ENCODE data around the gene ENTREP1. TPM values are rescaled to one million over a fixed set of nuclear protein-coding genes. Genes with fewer than 3 reads are reported as not detected.
"Not testable (repeated sequence)": the region's sequence is repeated elsewhere in the genome, so short reads cannot be mapped to it uniquely, and the experiment has no call there.

The ENTREP1 gene
- total RNA-seq, 2 donors from 2014 or later: not detected

- Mint-ChIP-seq H3K4me1 (ENCODE audit: low read depth) (no peaks in the 10 kb centered on the region), H3K9me3 (no peaks in the 10 kb centered on the region), H3K4me3 (no peak overlapping the region), H3K27me3 (ENCODE audit: low read depth) (peaks cover 41% of the 10 kb centered on the region), H3K36me3 (ENCODE audit: insufficient read depth in 2 of 2) (no peaks in the 10 kb centered on the region), H3K27ac (no peak overlapping the region)
- DNase-seq: no peak
- no peak for ATAC-seq (replicated peaks in 1 of 2)
Observed at GRCh38 chr9:69385581-69386033, 60.6 kb downstream of the ENTREP1 start.

GRCh38 chr9:69386651-69387050 lies 61.6 kb downstream of the ENTREP1 start:
- H3K4me3 Mint-ChIP-seq: no peak overlapping the region

GRCh38 chr9:69388596-69388995 lies 63.6 kb downstream of the ENTREP1 start:
- Mint-ChIP-seq H3K36me3 (ENCODE audit: insufficient read depth in 2 of 2) (no peaks in the 10 kb centered on the region), H3K4me1 (ENCODE audit: low read depth) (no peaks in the 10 kb centered on the region), H3K4me3 (no peak overlapping the region), H3K27ac (no peak overlapping the region), H3K9me3 (no peaks in the 10 kb centered on the region), H3K27me3 (ENCODE audit: low read depth) (peaks cover 35% of the 10 kb centered on the region)
- DNase-seq (no peak), ATAC-seq (replicated peaks in 1 of 2) (no peak)

More at GRCh38 chr9:69386651-69387050, 61.6 kb downstream of the ENTREP1 start:
- no peaks in the 10 kb centered on the region for H3K36me3 Mint-ChIP-seq (ENCODE audit: insufficient read depth in 2 of 2)
- no peaks in the 10 kb centered on the region for H3K4me1 Mint-ChIP-seq (ENCODE audit: low read depth)
- peaks cover 41% of the 10 kb centered on the region for H3K27me3 Mint-ChIP-seq (ENCODE audit: low read depth)
- DNase-seq: no peak
- no peak for ATAC-seq (replicated peaks in 1 of 2)
- no peak overlapping the region for H3K27ac Mint-ChIP-seq
- no peaks in the 10 kb centered on the region for H3K9me3 Mint-ChIP-seq

- ATAC-seq (replicated peaks in 1 of 2) (no peak), DNase-seq (no peak)
- no peaks in the 10 kb centered on the region for H3K4me1 Mint-ChIP-seq (ENCODE audit: low read depth)
- H3K9me3 Mint-ChIP-seq: no peaks in the 10 kb centered on the region
- no peaks in the 10 kb centered on the region for H3K36me3 Mint-ChIP-seq (ENCODE audit: insufficient read depth in 2 of 2)
- H3K4me3 Mint-ChIP-seq: no peak overlapping the region
- H3K27me3 Mint-ChIP-seq (ENCODE audit: low read depth): peaks cover 28% of the 10 kb centered on the region
- H3K27ac Mint-ChIP-seq: no peak overlapping the region
Observed at GRCh38 chr9:69389437-69389995, 64.5 kb downstream of the ENTREP1 start.

- ATAC-seq (replicated peaks in 1 of 2) (no peak), DNase-seq (no peak)
- no peaks in the 10 kb centered on the region for H3K36me3 Mint-ChIP-seq (ENCODE audit: insufficient read depth in 2 of 2)
- H3K4me3 Mint-ChIP-seq: no peak overlapping the region
- H3K27me3 Mint-ChIP-seq (ENCODE audit: low read depth): peaks cover 17% of the 10 kb centered on the region
- no peaks in the 10 kb centered on the region for H3K9me3 Mint-ChIP-seq
- H3K27ac Mint-ChIP-seq: no peak overlapping the region
- H3K4me1 Mint-ChIP-seq (ENCODE audit: low read depth): no peaks in the 10 kb centered on the region
Observed at GRCh38 chr9:69391487-69391886, 66.5 kb downstream of the ENTREP1 start.

- ATAC-seq (replicated peaks in 1 of 2): no peak
- Mint-ChIP-seq H3K27ac (no peak overlapping the region), H3K4me1 (ENCODE audit: low read depth) (no peaks in the 10 kb centered on the region), H3K36me3 (ENCODE audit: insufficient read depth in 2 of 2) (no peaks in the 10 kb centered on the region), H3K4me3 (no peak overlapping the region), H3K9me3 (no peaks in the 10 kb centered on the region), H3K27me3 (ENCODE audit: low read depth) (peaks cover 12% of the 10 kb centered on the region)
- DNase-seq: no peak
Observed at GRCh38 chr9:69391946-69392345, 66.9 kb downstream of the ENTREP1 start.

GRCh38 chr9:69392826-69393225 lies 67.8 kb downstream of the ENTREP1 start:
- DNase-seq (no peak), ATAC-seq (replicated peaks in 1 of 2) (no peak)
- H3K4me1 Mint-ChIP-seq (ENCODE audit: low read depth): no peaks in the 10 kb centered on the region
- H3K36me3 Mint-ChIP-seq (ENCODE audit: insufficient read depth in 2 of 2): no peaks in the 10 kb centered on the region
- no peak overlapping the region for H3K27ac Mint-ChIP-seq
- H3K4me3 Mint-ChIP-seq: no peak overlapping the region
- peaks cover 7% of the 10 kb centered on the region for H3K27me3 Mint-ChIP-seq (ENCODE audit: low read depth)
- H3K9me3 Mint-ChIP-seq: no peaks in the 10 kb centered on the region

GRCh38 chr9:69393425-69393824 lies 68.4 kb downstream of the ENTREP1 start:
- Mint-ChIP-seq H3K4me3 (no peak overlapping the region), H3K27me3 (ENCODE audit: low read depth) (peaks cover 7% of the 10 kb centered on the region), H3K4me1 (ENCODE audit: low read depth) (no peaks in the 10 kb centered on the region), H3K9me3 (no peaks in the 10 kb centered on the region), H3K27ac (no peak overlapping the region), H3K36me3 (ENCODE audit: insufficient read depth in 2 of 2) (no peaks in the 10 kb centered on the region)
- no peak for DNase-seq
- ATAC-seq (replicated peaks in 1 of 2): no peak

- Mint-ChIP-seq H3K9me3 (no peaks in the 10 kb centered on the region), H3K27me3 (ENCODE audit: low read depth) (no peaks in the 10 kb centered on the region), H3K36me3 (ENCODE audit: insufficient read depth in 2 of 2) (no peaks in the 10 kb centered on the region), H3K27ac (no peak overlapping the region), H3K4me1 (ENCODE audit: low read depth) (no peaks in the 10 kb centered on the region), H3K4me3 (no peak overlapping the region)
- DNase-seq (no peak), ATAC-seq (replicated peaks in 1 of 2) (no peak)
Observed at GRCh38 chr9:69395718-69396117, 70.7 kb downstream of the ENTREP1 start.

GRCh38 chr9:69396759-69397158 lies 71.7 kb downstream of the ENTREP1 start:
- Mint-ChIP-seq H3K9me3 (no peaks in the 10 kb centered on the region), H3K4me3 (no peak overlapping the region), H3K27me3 (ENCODE audit: low read depth) (peaks cover 3% of the 10 kb centered on the region), H3K27ac (no peak overlapping the region), H3K4me1 (ENCODE audit: low read depth) (no peaks in the 10 kb centered on the region), H3K36me3 (ENCODE audit: insufficient read depth in 2 of 2) (no peaks in the 10 kb centered on the region)
- no peak for DNase-seq
- no peak for ATAC-seq (replicated peaks in 1 of 2)

- peaks cover 8% of the 10 kb centered on the region for H3K27me3 Mint-ChIP-seq (ENCODE audit: low read depth)
- ATAC-seq (replicated peaks in 1 of 2) (no peak), DNase-seq (no peak)
- no peak overlapping the region for H3K4me3 Mint-ChIP-seq
- H3K36me3 Mint-ChIP-seq (ENCODE audit: insufficient read depth in 2 of 2): no peaks in the 10 kb centered on the region
- no peak overlapping the region for H3K27ac Mint-ChIP-seq
- H3K9me3 Mint-ChIP-seq: no peaks in the 10 kb centered on the region
- no peaks in the 10 kb centered on the region for H3K4me1 Mint-ChIP-seq (ENCODE audit: low read depth)
Observed at GRCh38 chr9:69397384-69398214, 72.6 kb downstream of the ENTREP1 start.

GRCh38 chr9:69400470-69400869 lies 75.5 kb downstream of the ENTREP1 start:
- H3K27me3 Mint-ChIP-seq (ENCODE audit: low read depth): peaks cover 21% of the 10 kb centered on the region
- ATAC-seq (replicated peaks in 1 of 2) (no peak), DNase-seq (no peak)
- H3K27ac Mint-ChIP-seq: no peak overlapping the region
- H3K36me3 Mint-ChIP-seq (ENCODE audit: insufficient read depth in 2 of 2): no peaks in the 10 kb centered on the region
- H3K4me1 Mint-ChIP-seq (ENCODE audit: low read depth): no peaks in the 10 kb centered on the region
- H3K4me3 Mint-ChIP-seq: no peak overlapping the region
- H3K9me3 Mint-ChIP-seq: no peaks in the 10 kb centered on the region

- not testable (repeated sequence) for H3K4me3 Mint-ChIP-seq; H3K27ac Mint-ChIP-seq; H3K4me1 Mint-ChIP-seq (ENCODE audit: low read depth); ATAC-seq (replicated peaks in 1 of 2); DNase-seq; H3K36me3 Mint-ChIP-seq (ENCODE audit: insufficient read depth in 2 of 2); H3K9me3 Mint-ChIP-seq
- peaks cover 17% of the 10 kb centered on the region for H3K27me3 Mint-ChIP-seq (ENCODE audit: low read depth)
Observed at GRCh38 chr9:69409936-69410335, 84.9 kb downstream of the ENTREP1 start.

- ATAC-seq (replicated peaks in 1 of 2): no peak
- Mint-ChIP-seq H3K9me3 (no peaks in the 10 kb centered on the region), H3K4me1 (ENCODE audit: low read depth) (no peaks in the 10 kb centered on the region), H3K4me3 (no peak overlapping the region), H3K27me3 (ENCODE audit: low read depth) (peaks cover 17% of the 10 kb centered on the region), H3K27ac (no peak overlapping the region), H3K36me3 (ENCODE audit: insufficient read depth in 2 of 2) (no peaks in the 10 kb centered on the region)
- DNase-seq: no peak
Observed at GRCh38 chr9:69411246-69411645, 86.2 kb downstream of the ENTREP1 start.
